K562 (cell line): ENCODE results near the gene PDRG1. TPM values are rescaled to one million over a fixed set of nuclear protein-coding genes. Genes with fewer than 3 reads are reported as not detected.
A peak's percentile ranks its signal among the peaks of the same experiment; 100 is the strongest.

Experiments
- ATF6 ChIP-seq: sonication (generic); formaldehyde crosslinking; IDR thresholded peaks from 2 replicates; pipeline ENCODE4 v1.4.0; 2020; ENCODE audit warnings: mild to moderate bottlenecking, missing genetic modification reagents
- FOXA1 ChIP-seq: fragments of 450-650 bp; IDR thresholded peaks from 2 replicates; pipeline ENCODE4 v1.6.1; 2016; ENCODE audit warnings: mild to moderate bottlenecking, borderline replicate concordance
- MAX ChIP-seq: sonication (generic); formaldehyde crosslinking; IDR thresholded peaks from 2 replicates; pipeline ENCODE4 v1.9.0; 2022; ENCODE audit warnings: mild to moderate bottlenecking, missing genetic modification reagents
- PHB ChIP-seq: fragments of 250-450 bp; sonication (Bioruptor Pico); IDR thresholded peaks from 2 replicates; pipeline ENCODE4 v1.5.0; 2021
- SAFB2 ChIP-seq: fragments of 200-400 bp; formaldehyde crosslinking; IDR thresholded peaks from 2 replicates; pipeline ENCODE4 v1.6.1; 2018; ENCODE audit warnings: borderline replicate concordance, low read length, low read depth, moderate library complexity; ENCODE audit not compliant: severe bottlenecking
- TAF7 ChIP-seq: fragments of 450-650 bp; IDR thresholded peaks from 2 replicates; pipeline ENCODE4 v1.6.1; 2016; ENCODE audit warnings: missing genetic modification characterization, missing compliant biosample characterization
- TCF7 ChIP-seq: sonication (generic); IDR thresholded peaks from 2 replicates; pipeline ENCODE4 v1.6.1; 2016; ENCODE audit warnings: antibody characterized with exemption, borderline replicate concordance
- TRIM28 ChIP-seq: fragments of 450-650 bp; IDR thresholded peaks from 2 replicates; pipeline ENCODE4 v1.6.1; 2017
- ZBTB40 ChIP-seq, 2 experiments: fragments of 450-650 bp in 1 of 2; sonication (generic) in 1 of 2; formaldehyde crosslinking in 1 of 2; IDR thresholded peaks; 2 replicates each; pipeline versions ENCODE4 v1.7.1 to v1.9.0; 2016 to 2022; ENCODE audit warnings: inconsistent platforms in 1 of 2, mild to moderate bottlenecking in 1 of 2, missing genetic modification reagents in 1 of 2
- ZNF133 ChIP-seq: fragments of 250-450 bp; sonication (Bioruptor Pico); IDR thresholded peaks from 2 replicates; pipeline ENCODE4 v1.4.0; 2020; ENCODE audit warnings: mild to moderate bottlenecking
- ZNF639 ChIP-seq, 2 experiments: fragments of 200-800 bp in 1 of 2; sonication (Bioruptor generic) in 1 of 2; sonication (generic) in 1 of 2; formaldehyde crosslinking in 1 of 2; IDR thresholded peaks in 1 of 2; conservative IDR thresholded peaks in 1 of 2; 2 replicates each; pipeline versions ENCODE4 v1.5.0 to v1.6.1; 2016 to 2020; ENCODE audit warnings: missing compliant biosample characterization in 1 of 2, missing genetic modification characterization in 1 of 2, missing genetic modification reagents in 1 of 2
- polyA plus RNA-seq, 8 experiments: library from polyadenylated mRNA; depleted of rRNA in 4 of 8; stranded (reverse) in 5 of 8; unstranded in 3 of 8; fragments of >200 nt; fragmentation: Nextera tagmentation in 2 of 8; fragmentation: Illumina TruSeq in 1 of 8; extraction: Ambion mirVana in 2 of 8; extraction: Trizol in 1 of 8; gene quantifications; 2 replicates each; pipeline versions ENCODE4 v1.2.1 to v1.2.3, GENCODE V29; 2011 to 2014; ENCODE audit warnings: inconsistent platforms in 1 of 8, missing spikeins in 1 of 8
- total RNA-seq, 7 experiments: library from RNA; depleted of rRNA in 6 of 7; stranded (reverse); fragments of >200 nt in 6 of 7; fragmentation: Illumina TruSeq in 2 of 7; extraction: Trizol in 2 of 7; gene quantifications; 2 replicates each; pipeline versions ENCODE4 v1.2.1 to v1.2.3, GENCODE V29; 2011 to 2021; ENCODE audit warnings: low replicate concordance in 1 of 7

The PDRG1 gene
- total and polyA plus RNA-seq, 9 of the 15 experiments (the other 6 are each of a cell fraction or from before 2014, with no cell fraction given): 12.6 to 58.6 (median 26.1) TPM

- TF ChIP-seq TRIM28 (no peak), PHB (CRISPR knock-in tag) (0 out of 2 replicates have a peak, but pooled peaks have one; percentile 23), ZBTB40 (IDR thresholded peaks at IDR 0.05) (peak; percentile 94), ZBTB40 (CRISPR knock-in tag; IDR thresholded peaks at IDR 0.05) (peak; percentile 91), ATF6 (CRISPR knock-in tag) (peak; percentile 100), MAX (CRISPR knock-in tag) (peak; percentile 91), ZNF133 (CRISPR knock-in tag) (no peak), SAFB2 (no peak), TCF7 (0 out of 2 replicates have a peak, but pooled peaks have one; percentile 37), TAF7 (tag) (no peak), FOXA1 (no peak), ZNF639 (CRISPR knock-in tag; conservative IDR thresholded peaks at IDR 0.05 in 1 of 2, IDR thresholded peaks at IDR 0.05 in 1 of 2) (peak; percentile 95 to 100)
These were observed 16.7 kb upstream of the PDRG1 start (continued) for GRCh38 chr20:31968291-31969126.
